Measurements from ENCODE around the gene ANKRD45. TPM values are rescaled to one million over a fixed set of nuclear protein-coding genes. Genes with fewer than 3 reads are reported as not detected.
A peak's percentile ranks its signal among the peaks of the same experiment; 100 is the strongest.
"Not testable (repeated sequence)": the region's sequence is repeated elsewhere in the genome, so short reads cannot be mapped to it uniquely, and the experiment has no call there.

ANKRD45 gene
- total and polyA plus RNA-seq, 2 of the 8 experiments (the other 6 are each of a cell fraction or from before 2014, with no cell fraction given): 0.41 to 2.8 TPM

DNA sequence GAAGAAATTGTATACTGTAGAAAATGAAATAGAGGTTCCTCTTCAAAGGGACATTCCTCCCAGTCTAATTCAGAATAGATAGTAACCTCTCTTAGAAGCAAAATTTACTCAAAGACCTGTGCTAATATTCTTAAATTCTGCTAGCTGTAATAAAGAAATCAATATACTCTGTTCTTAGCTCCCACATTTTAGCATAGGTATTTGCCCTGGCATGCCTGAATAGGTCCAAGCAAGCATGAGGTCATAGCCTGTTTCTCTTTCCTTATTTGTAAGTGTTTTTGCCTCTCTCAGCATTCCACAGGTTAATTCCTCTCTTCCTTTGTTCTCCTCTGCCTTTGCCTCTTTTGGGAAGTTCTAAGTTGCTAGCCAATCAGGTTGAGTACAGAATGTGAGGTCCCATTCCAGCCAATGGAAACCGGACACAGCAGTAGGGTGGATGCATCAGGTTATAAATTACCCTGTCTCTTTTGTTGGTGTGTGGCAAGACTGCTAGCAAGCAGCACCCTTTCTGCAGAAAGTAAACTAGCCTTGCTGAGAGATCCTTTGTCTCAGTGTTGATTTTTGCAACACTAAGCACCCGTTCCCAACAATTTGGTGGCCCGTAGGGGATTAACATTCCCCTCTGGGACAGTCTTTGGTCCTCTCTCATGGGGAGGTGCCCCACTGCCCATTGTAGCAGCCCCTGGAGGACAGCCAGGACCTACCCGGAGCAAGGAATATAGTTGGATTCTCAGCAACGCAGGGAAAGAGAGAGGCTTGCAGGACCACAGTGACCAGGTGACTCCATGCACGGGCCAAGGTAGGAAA, 32.2 kb downstream of the ANKRD45 start:
- ChIA-PET CTCF (ENCODE audit: partially characterized antibody) (interaction anchor here (1.0 to 2.4 kb wide), 2 partner anchors 206 to 207 kb away, joined by 5 to 6 read pairs; no protein-coding TSS in a partner anchor), POLR2A (ENCODE audit: partially characterized antibody) (interaction anchor here (0.6 to 2.5 kb wide), 13 partner anchors 8 to 232 kb away, joined by 3 to 14 read pairs (median 4); partner anchors contain the start of genes GAS5, KLHL20 and ZBTB37)
- peak overlapping the region; percentile 97 for H2BK12ac ChIP-seq (ENCODE audit: low read depth, low read length)
- peak; percentile 98 for FAIRE-seq
- H3K4ac ChIP-seq (replicated peaks; ENCODE audit: insufficient read length, low read depth, low read length): peak overlapping the region; percentile 40
- H4K5ac ChIP-seq (ENCODE audit: insufficient read length, low read depth, low read length); H3K56ac ChIP-seq (replicated peaks; ENCODE audit: insufficient read length, low read depth, low read length); H3K9me3 ChIP-seq (ENCODE audit: insufficient read depth in 2 of 2, low read depth in 1 of 2, low read length in 1 of 2); H3K23ac ChIP-seq (ENCODE audit: insufficient read length); H3K27me3 ChIP-seq (replicated peaks in 1 of 4; ENCODE audit: control insufficient read depth in 3 of 4, extremely low read depth in 1 of 4, insufficient read depth in 3 of 4, low read length in 3 of 4); H3K79me1 ChIP-seq (ENCODE audit: low read depth, low read length); H4K20me1 ChIP-seq (replicated peaks in 1 of 2; ENCODE audit: control insufficient read depth in 1 of 2, insufficient read depth in 2 of 2, low read length in 2 of 2); H3K4me1 ChIP-seq (replicated peaks in 1 of 4; ENCODE audit: control insufficient read depth in 3 of 4, insufficient read depth in 4 of 4, low read length in 3 of 4); H2BK15ac ChIP-seq (ENCODE audit: low read length); H2AFZ ChIP-seq (ENCODE audit: low read length); H3K14ac ChIP-seq (ENCODE audit: insufficient read length); H3K23me2 ChIP-seq (ENCODE audit: low read depth, low read length): not testable (repeated sequence)
- H2AK5ac ChIP-seq (ENCODE audit: low read depth, low read length): peak overlapping the region; percentile 100
- H3K18ac ChIP-seq (ENCODE audit: extremely low read depth, low read length): peak overlapping the region; percentile 85
- 75% methylated on average over 6 of the region's 6 CpGs; no CpG with 5 or more reads in 1 of the 2 experiments for WGBS, 2 experiments (ENCODE audit: extremely low coverage in 1 of 2, insufficient coverage in 1 of 2, insufficient read length in 1 of 2, insufficient replicate concordance in 2 of 2, low coverage in 1 of 2, low lambda C conversion rate in 2 of 2, missing lambda C conversion rate in 1 of 2)
- peak overlapping the region; percentile 87 to 98 (median 93) for H3K9ac ChIP-seq (replicated peaks in 1 of 4; ENCODE audit: extremely low read depth in 1 of 4, low read depth in 3 of 4, low read length in 3 of 4)
- H3K4me2 ChIP-seq (ENCODE audit: insufficient read depth in 1 of 2, low read depth in 2 of 2, low read length in 2 of 2): peak overlapping the region; percentile 48 to 73; a peak in 3 of 4 replicates
- peak overlapping the region; percentile 99 for H2BK5ac ChIP-seq (ENCODE audit: low read depth, low read length)
- H3K36me3 ChIP-seq (ENCODE audit: control insufficient read depth in 2 of 4, insufficient read depth in 4 of 4, low read length in 3 of 4): peaks cover 0 to 15% (median 2%) of the 10 kb centered on the region in 4 experiments; a peak in 5 of 8 replicates
- peak overlapping the region; percentile 96 for H3K27ac ChIP-seq (ENCODE audit: low read depth, low read length)
- H4K91ac ChIP-seq (replicated peaks; ENCODE audit: insufficient read length, low read length): peak overlapping the region; percentile 59
- peaks cover 0 to 41% of the 10 kb centered on the region in 2 experiments; a peak in 2 of 4 replicates for H3K79me2 ChIP-seq (ENCODE audit: control insufficient read depth in 1 of 2, insufficient read depth in 2 of 2, low read length in 2 of 2)
- H2BK20ac ChIP-seq (ENCODE audit: low read length): peak overlapping the region; percentile 99; the same call in 1 of the 2 replicates
- peak overlapping the region; percentile 54 to 61 (median 58); a peak in 7 of 8 replicates for H3K4me3 ChIP-seq (ENCODE audit: extremely low read depth in 1 of 4, insufficient read depth in 2 of 4, low read depth in 3 of 4, low read length in 4 of 4)
- peak overlapping the region; percentile 41; the same call in 1 of the 2 replicates for H4K8ac ChIP-seq (ENCODE audit: extremely low read depth, insufficient read depth, low read length)
- DNase-seq (ENCODE audit: low read depth in 1 of 2, low spot score in 2 of 2): peak in 1 of 2 experiments; percentile 45
- H2BK120ac ChIP-seq (replicated peaks; ENCODE audit: low read depth, low read length): peak overlapping the region; percentile 44
- TF ChIP-seq TBP (IDR thresholded peaks at IDR 0.05; ENCODE audit: low read depth, low read length) (peak; percentile 86), PHF8 (conservative IDR thresholded peaks at IDR 0.05; ENCODE audit: low read depth, low read length) (peak; percentile 39), SP1 (IDR thresholded peaks at IDR 0.05; ENCODE audit: low read depth, low read length) (peak; percentile 52; the same call in 1 of the 2 replicates), ASH2L (IDR thresholded peaks at IDR 0.05; ENCODE audit: low read length) (peak; percentile 34), CREB1 (IDR thresholded peaks at IDR 0.05) (peak; percentile 3; the same call in 1 of the 2 replicates), CHD1 (IDR thresholded peaks at IDR 0.05; ENCODE audit: low read depth, low read length) (peak; percentile 64; the same call in 1 of the 2 replicates), EP300 (IDR thresholded peaks at IDR 0.05; ENCODE audit: borderline replicate concordance in 1 of 2, low read depth in 2 of 2, low read length in 2 of 2) (peak in 1 of 2 experiments; percentile 6; a peak in 1 of 3 replicates), POLR2A (IDR thresholded peaks at IDR 0.05; ENCODE audit: control extremely low read depth in 1 of 2, low read depth in 2 of 2, low read length in 2 of 2) (peak in 1 of 2 experiments; percentile 68; a peak in 1 of 3 replicates), POLR2AphosphoS5 (IDR thresholded peaks at IDR 0.05; ENCODE audit: low read depth, low read length) (peak; percentile 87; the same call in 1 of the 2 replicates)
- TF ChIP-seq, protein P1, sequence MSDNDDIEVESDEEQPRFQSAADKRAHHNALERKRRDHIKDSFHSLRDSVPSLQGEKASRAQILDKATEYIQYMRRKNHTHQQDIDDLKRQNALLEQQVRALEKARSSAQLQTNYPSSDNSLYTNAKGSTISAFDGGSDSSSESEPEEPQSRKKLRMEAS (IDR thresholded peaks at IDR 0.05): peak; percentile 3; the same call in 1 of the 2 replicates
